Uterus (tissue), 2 donors: Measurements from ENCODE around the gene CC2D1A.

ENCODE experiments used
- CTCF ChIP-seq, 4 experiments: fragments of 200-600 bp in 2 of 4; fragments of 450-650 bp in 2 of 4; sonication (generic) in 2 of 4; IDR thresholded peaks; one replicate each; pipeline ENCODE4 v1.5.1; 2016 to 2019; ENCODE audit warnings: antibody characterized with exemption in 4 of 4, mild to moderate bottlenecking in 2 of 4, moderate library complexity in 1 of 4
- POLR2A ChIP-seq, 2 donors: fragments of 450-650 bp; IDR thresholded peaks; one replicate each; pipeline ENCODE4 v1.6.1; 2016; ENCODE audit warnings: antibody characterized with exemption in 2 of 2, mild to moderate bottlenecking in 1 of 2, moderate library complexity in 1 of 2

- TF ChIP-seq POLR2A (IDR thresholded peaks at IDR 0.05): no peak
- TF ChIP-seq CTCF (IDR thresholded peaks at IDR 0.05): no peak
Measured at GRCh38 chr19:13962699-13963602, 57.0 kb downstream of the CC2D1A start.
